CD14-positive monocyte (primary cell): ENCODE measurements around the gene MAPK14. TPM values are rescaled to one million over a fixed set of nuclear protein-coding genes. Genes with fewer than 3 reads are reported as not detected.

ENCODE experiments used
- DNase-seq, 3 donors: peaks; one replicate each; pipeline ENCODE4 v3.0.0-alpha.2; 2011 to 2022
- H2AFZ ChIP-seq: 2 replicates; pipeline ENCODE4 v1.6.0; 2012; ENCODE audit warnings: mild to moderate bottlenecking, low read depth, low read length, inconsistent platforms; ENCODE audit not compliant: insufficient read depth, poor library complexity, severe bottlenecking
- H3K27ac ChIP-seq, 2 donors: 1 replicate in 1 of 2; 2 replicates in 1 of 2; pipeline ENCODE4 v1.5.1; 2012 to 2013; ENCODE audit warnings: low read length in 2 of 2, control low read depth in 1 of 2, inconsistent platforms in 1 of 2, low read depth in 1 of 2, mild to moderate bottlenecking in 1 of 2
- H3K27me3 ChIP-seq, 2 donors: one replicate each; pipeline versions ENCODE4 v1.6.0 to v1.6.1; 2011 to 2013; ENCODE audit warnings: low read length in 2 of 2; ENCODE audit not compliant: control insufficient read depth in 2 of 2, insufficient read depth in 2 of 2
- H3K36me3 ChIP-seq, 2 donors: replicated peaks in 1 of 2; 1 replicate in 1 of 2; 2 replicates in 1 of 2; pipeline versions ENCODE4 v1.5.1 to v1.6.1; 2012 to 2013; ENCODE audit warnings: low read length in 2 of 2, control low read depth in 1 of 2, inconsistent platforms in 1 of 2, mild to moderate bottlenecking in 1 of 2; ENCODE audit not compliant: insufficient read depth in 2 of 2, control insufficient read depth in 1 of 2
- H3K4me1 ChIP-seq, 2 donors: 1 replicate in 1 of 2; 2 replicates in 1 of 2; pipeline versions ENCODE4 v1.5.1 to v1.6.1; 2012 to 2013; ENCODE audit warnings: low read length in 2 of 2, control low read depth in 1 of 2, inconsistent platforms in 1 of 2, mild to moderate bottlenecking in 1 of 2, moderate library complexity in 1 of 2; ENCODE audit not compliant: insufficient read depth in 2 of 2, control insufficient read depth in 1 of 2
- H3K4me2 ChIP-seq: replicated peaks from 2 replicates; pipeline ENCODE3; 2012; ENCODE audit warnings: low read length, moderate library complexity, mild to moderate bottlenecking; ENCODE audit not compliant: poor library complexity, severe bottlenecking; ENCODE audit errors: extremely low read depth
- H3K4me3 ChIP-seq, 3 experiments: fragments of 200-600 bp in 1 of 3; sonication (generic) in 1 of 3; replicated peaks in 1 of 3; 1 replicate in 2 of 3; 2 replicates in 1 of 3; pipeline ENCODE4 v1.5.1; 2011 to 2013; ENCODE audit warnings: low read length in 3 of 3, mild to moderate bottlenecking in 3 of 3, control low read depth in 2 of 3, low read depth in 2 of 3, inconsistent platforms in 1 of 3, moderate library complexity in 1 of 3
- H3K79me2 ChIP-seq: 2 replicates; pipeline ENCODE4 v1.6.0; 2012; ENCODE audit warnings: mild to moderate bottlenecking, control low read depth, inconsistent platforms, low read length, moderate library complexity; ENCODE audit not compliant: insufficient read depth
- H3K9ac ChIP-seq: 2 replicates; pipeline ENCODE4 v1.6.0; 2017; ENCODE audit warnings: low read length, mild to moderate bottlenecking; ENCODE audit not compliant: insufficient read depth, poor library complexity, severe bottlenecking
- H3K9me3 ChIP-seq, 2 donors: replicated peaks in 1 of 2; 1 replicate in 1 of 2; 2 replicates in 1 of 2; pipeline versions ENCODE4 v1.5.1 to v1.6.1; 2012 to 2013; ENCODE audit warnings: low read length in 2 of 2, control low read depth in 1 of 2; ENCODE audit not compliant: control insufficient read depth in 1 of 2, insufficient read depth in 1 of 2
- H4K20me1 ChIP-seq: 2 replicates; pipeline ENCODE4 v1.6.0; 2012; ENCODE audit warnings: mild to moderate bottlenecking, low read length, control low read depth, moderate library complexity; ENCODE audit not compliant: insufficient read depth
- H3K27ac Mint-ChIP-seq, 7 donors: one replicate each; pipeline ENCODE4 v1.8.0; 2020; ENCODE audit warnings: mild to moderate bottlenecking in 7 of 7, mixed read lengths in 7 of 7, moderate library complexity in 6 of 7, inconsistent platforms in 2 of 7
- H3K27me3 Mint-ChIP-seq, 3 donors: one replicate each; pipeline ENCODE4 v1.8.0; 2021 to 2022; ENCODE audit warnings: low read depth in 3 of 3, mild to moderate bottlenecking in 3 of 3, mixed read lengths in 3 of 3, moderate library complexity in 3 of 3, inconsistent platforms in 1 of 3
- H3K36me3 Mint-ChIP-seq, 2 donors: one replicate each; pipeline ENCODE4 v1.8.0; 2020; ENCODE audit warnings: mixed read lengths in 2 of 2, inconsistent platforms in 1 of 2, mild to moderate bottlenecking in 1 of 2
- H3K4me1 Mint-ChIP-seq: one replicate; pipeline ENCODE4 v1.8.0; 2020; ENCODE audit warnings: mild to moderate bottlenecking, mixed read lengths
- H3K4me3 Mint-ChIP-seq, 2 donors: one replicate each; pipeline ENCODE4 v1.8.0; 2020; ENCODE audit warnings: mild to moderate bottlenecking in 2 of 2, mixed read lengths in 2 of 2, moderate library complexity in 1 of 2
- H3K9me3 Mint-ChIP-seq, 7 donors: one replicate each; pipeline ENCODE4 v1.8.0; 2020 to 2022; ENCODE audit warnings: mixed read lengths in 7 of 7, mild to moderate bottlenecking in 6 of 7, moderate library complexity in 6 of 7, inconsistent platforms in 2 of 7
- CTCF ChIP-seq: fragments of 200-600 bp; IDR thresholded peaks from one replicate; pipeline ENCODE4 v1.8.0; 2022; ENCODE audit warnings: antibody characterized with exemption, mild to moderate bottlenecking
- intact Hi-C, 2 donors: fragments of 100-400 bp; cut with micrococcal nuclease; formaldehyde crosslinking; loops; one replicate each; pipeline versions ENCODE4 v1.15.0 to v1.15.1; 2023
- polyA plus RNA-seq, 3 donors: library from polyadenylated mRNA; depleted of rRNA in 1 of 3; unstranded in 2 of 3; stranded (reverse) in 1 of 3; fragments of 300-500 nt in 2 of 3; fragments of >200 nt in 1 of 3; fragmentation: Illumina TruSeq in 2 of 3; gene quantifications; 1 replicate in 2 of 3; 2 replicates in 1 of 3; pipeline ENCODE4 v1.2.3, GENCODE V29; 2012 to 2021

Gene MAPK14
- polyA plus RNA-seq, 3 donors = 56.6 to 96.6 (median 83.7) TPM

DNA sequence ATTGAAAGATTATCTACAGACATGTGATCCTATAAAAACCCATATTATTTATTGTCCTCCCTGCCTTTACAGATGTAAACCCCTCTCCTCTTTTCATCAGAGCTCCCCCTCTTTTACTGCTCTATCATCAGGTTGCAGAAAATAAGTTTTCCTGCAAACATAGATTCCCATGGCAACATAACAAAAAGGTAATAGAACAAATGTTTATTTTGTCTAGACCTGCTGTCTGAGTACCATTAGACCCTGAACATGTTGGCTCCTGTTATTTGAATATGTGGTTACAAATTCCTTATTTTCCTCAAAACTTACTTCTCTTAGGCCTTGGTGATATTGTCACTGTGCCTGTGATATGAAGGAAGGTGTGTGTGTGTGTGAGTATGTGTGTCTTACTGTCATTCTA lies 11.5 kb downstream of the MAPK14 start:
- Mint-ChIP-seq H3K9me3 (no peaks in the 10 kb centered on the region), H3K4me1 (peaks cover 83% of the 10 kb centered on the region), H3K27me3 (no peaks in the 10 kb centered on the region), H3K4me3 (no peak overlapping the region), H3K27ac (peak overlapping the region in 6 of 7 donors; percentile 41 to 91 (median 80)), H3K36me3 (peaks cover 5 to 18% of the 10 kb centered on the region in 2 donors)
- H2AFZ ChIP-seq = no peak overlapping the region
- H3K79me2 ChIP-seq = peaks cover 100% of the 10 kb centered on the region
- no peak for TF ChIP-seq CTCF
- H3K36me3 ChIP-seq = peaks cover 0 to 4% of the 10 kb centered on the region in 2 donors
- H3K4me2 ChIP-seq = peak overlapping the region; percentile 39
- H3K9me3 ChIP-seq = no peaks in the 10 kb centered on the region
- DNase-seq = no peak
- H3K4me3 ChIP-seq = no peak overlapping the region
- peaks cover 72 to 75% of the 10 kb centered on the region in 2 donors for H3K4me1 ChIP-seq
- intact Hi-C loops = no loop called here
- H3K9ac ChIP-seq = no peak overlapping the region
- H4K20me1 ChIP-seq = peaks cover 100% of the 10 kb centered on the region
- peak overlapping the region in 1 of 2 donors; percentile 78 for H3K27ac ChIP-seq
- no peaks in the 10 kb centered on the region for H3K27me3 ChIP-seq

DNA sequence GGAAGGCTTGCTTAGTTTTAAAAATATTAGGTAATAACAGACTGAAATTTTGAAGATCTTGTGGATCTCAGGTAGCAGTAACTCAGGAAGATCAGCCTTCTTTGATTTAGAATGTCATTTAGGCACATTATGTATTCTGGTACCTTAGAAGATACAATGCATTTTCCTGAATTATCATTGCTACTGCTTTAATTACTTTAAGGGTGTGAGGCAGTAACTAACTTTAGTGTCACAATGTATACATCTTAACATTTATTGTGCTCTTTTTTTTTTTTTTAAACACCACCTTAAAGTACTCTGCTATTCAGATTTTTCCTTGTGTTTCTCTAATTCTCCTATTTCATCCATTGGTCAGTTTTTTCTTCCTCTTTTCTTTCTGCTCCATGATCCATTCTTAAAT lies 13.3 kb downstream of the MAPK14 start:
- Mint-ChIP-seq H3K4me1 (peaks cover 73% of the 10 kb centered on the region), H3K27ac (peak overlapping the region in 5 of 7 donors; percentile 2 to 77 (median 52)), H3K36me3 (peaks cover 8 to 17% of the 10 kb centered on the region in 2 donors), H3K4me3 (no peak overlapping the region), H3K27me3 (no peaks in the 10 kb centered on the region), H3K9me3 (no peaks in the 10 kb centered on the region)
- Histone ChIP-seq H3K36me3 (peaks cover 0 to 7% of the 10 kb centered on the region in 2 donors), H4K20me1 (peaks cover 100% of the 10 kb centered on the region), H3K4me2 (no peak overlapping the region), H3K27ac (peak overlapping the region in 1 of 2 donors; percentile 78), H3K27me3 (no peaks in the 10 kb centered on the region), H3K4me3 (no peak overlapping the region), H2AFZ (no peak overlapping the region), H3K9me3 (no peaks in the 10 kb centered on the region), H3K4me1 (peaks cover 54 to 60% of the 10 kb centered on the region in 2 donors), H3K9ac (no peak overlapping the region), H3K79me2 (peaks cover 100% of the 10 kb centered on the region)
- no peak for TF ChIP-seq CTCF
- intact Hi-C loops = no loop called here
- no peak for DNase-seq
